Stimulated activated CD4-positive, alpha-beta T cell treated with anti-CD3 and anti-CD28 coated beads, Interleukin-12 subunit alpha, Interleukin-12 subunit beta, amount 100 ng/mL, for 4 hours (primary cell): Measurements from ENCODE around the gene KRTAP5-7.
A peak's percentile ranks its signal among the peaks of the same experiment; 100 is the strongest.
"Not testable (repeated sequence)": the region's sequence is repeated elsewhere in the genome, so short reads cannot be mapped to it uniquely, and the experiment has no call there.

ENCODE experiments used
- DNase-seq: peaks from one replicate; pipeline ENCODE4 v3.0.0-alpha.2; 2020

Gene KRTAP5-7, protein sequence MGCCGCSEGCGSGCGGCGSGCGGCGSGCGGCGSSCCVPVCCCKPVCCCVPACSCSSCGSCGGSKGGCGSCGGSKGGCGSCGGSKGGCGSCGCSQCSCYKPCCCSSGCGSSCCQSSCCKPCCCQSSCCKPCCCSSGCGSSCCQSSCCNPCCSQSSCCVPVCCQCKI

DNA sequence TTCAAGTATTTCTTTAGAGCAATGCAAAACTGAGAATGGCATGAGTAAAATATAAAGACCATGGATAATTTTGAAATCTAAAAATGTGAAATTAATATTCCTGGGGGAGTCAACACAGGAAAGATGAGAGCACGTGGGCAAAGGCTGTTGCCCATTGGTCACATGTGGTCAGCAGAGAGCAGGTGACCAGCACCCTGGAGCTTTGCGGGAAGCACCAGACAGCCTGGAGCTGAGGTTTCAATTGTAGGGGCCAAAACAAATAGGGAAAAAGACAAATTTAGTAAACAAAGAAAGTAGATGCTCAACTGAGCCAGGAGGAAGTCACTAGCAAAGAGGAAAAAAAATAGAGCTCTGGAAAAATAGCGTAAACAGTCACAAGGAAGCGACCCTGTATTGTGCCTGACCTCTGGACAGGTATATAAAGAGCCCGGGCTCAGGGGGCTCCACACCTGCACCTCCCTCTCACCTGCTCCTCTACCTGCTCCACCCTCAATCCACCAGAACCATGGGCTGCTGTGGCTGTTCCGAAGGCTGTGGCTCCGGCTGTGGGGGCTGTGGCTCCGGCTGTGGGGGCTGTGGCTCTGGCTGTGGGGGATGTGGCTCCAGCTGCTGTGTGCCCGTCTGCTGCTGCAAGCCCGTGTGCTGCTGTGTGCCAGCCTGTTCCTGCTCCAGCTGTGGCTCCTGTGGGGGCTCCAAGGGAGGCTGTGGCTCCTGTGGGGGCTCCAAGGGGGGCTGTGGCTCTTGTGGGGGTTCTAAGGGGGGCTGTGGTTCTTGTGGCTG lies at the start of gene KRTAP5-7:
Gene KRTAP5-7 (plus strand): TSS at position 472 of the 780 bp plus-strand sequence. CDS start 34 bp downstream, at position 506.
- DNase-seq = not testable (repeated sequence)

DNA sequence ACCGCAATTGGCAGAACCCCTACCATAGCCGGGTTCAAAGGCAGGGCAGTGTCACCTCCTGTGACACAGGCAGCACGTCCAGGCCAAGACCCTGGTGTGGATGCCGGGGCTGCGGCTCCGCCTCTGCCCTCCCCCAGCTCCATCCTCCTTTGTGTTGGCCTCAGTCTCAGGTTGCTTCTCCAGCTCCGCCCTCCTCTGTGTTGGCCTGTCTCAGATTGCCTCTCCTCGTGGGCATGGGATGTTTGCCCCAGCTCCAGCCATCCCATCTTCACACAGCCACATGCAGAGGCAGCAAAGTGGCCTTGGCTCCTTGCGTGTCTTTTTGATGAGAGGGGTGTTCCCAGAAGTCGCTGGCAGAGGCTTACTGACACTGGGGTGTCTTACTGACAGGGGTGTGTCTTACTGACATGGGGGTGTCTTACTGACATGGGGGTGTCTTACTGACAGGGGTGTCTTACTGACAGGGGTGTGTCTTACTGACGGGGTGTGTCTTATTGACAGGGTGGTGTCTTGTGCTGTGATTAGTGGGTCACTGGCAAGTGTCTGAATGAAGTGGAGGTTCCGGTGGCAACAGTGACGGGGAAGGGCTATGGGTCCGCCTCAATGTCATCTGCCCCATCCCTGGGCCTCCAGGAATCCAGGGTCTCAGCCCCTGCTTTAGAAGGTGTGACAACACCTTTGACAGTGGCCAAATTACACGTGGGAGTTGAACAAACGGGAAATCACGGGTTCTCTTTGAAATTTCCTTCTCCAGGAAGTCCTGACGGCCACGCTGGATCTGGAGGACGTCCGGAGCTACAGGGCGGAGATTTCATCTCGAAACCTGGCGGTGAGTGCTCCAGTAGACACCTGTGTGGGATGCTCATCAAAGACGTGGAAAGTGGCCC lies 49.2 kb upstream of the KRTAP5-7 start:
- DNase-seq = no peak

DNA sequence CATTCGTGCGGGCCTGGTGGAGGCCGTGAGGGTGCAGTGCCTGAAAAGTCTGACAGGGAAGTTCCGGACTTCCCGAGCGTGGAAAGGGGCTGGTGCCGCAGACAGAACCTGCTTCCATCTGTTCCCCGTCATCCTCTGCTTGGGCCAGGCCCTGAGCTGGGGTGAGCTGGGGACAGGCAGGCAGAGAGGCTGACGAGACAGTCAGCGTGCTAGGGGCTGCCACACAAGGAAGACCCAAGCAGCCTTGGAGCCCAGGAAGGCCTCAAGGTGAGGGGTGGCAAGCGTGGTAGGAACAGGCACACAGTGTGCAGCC lies 48.6 kb upstream of the KRTAP5-7 start:
- DNase-seq = no peak

DNA sequence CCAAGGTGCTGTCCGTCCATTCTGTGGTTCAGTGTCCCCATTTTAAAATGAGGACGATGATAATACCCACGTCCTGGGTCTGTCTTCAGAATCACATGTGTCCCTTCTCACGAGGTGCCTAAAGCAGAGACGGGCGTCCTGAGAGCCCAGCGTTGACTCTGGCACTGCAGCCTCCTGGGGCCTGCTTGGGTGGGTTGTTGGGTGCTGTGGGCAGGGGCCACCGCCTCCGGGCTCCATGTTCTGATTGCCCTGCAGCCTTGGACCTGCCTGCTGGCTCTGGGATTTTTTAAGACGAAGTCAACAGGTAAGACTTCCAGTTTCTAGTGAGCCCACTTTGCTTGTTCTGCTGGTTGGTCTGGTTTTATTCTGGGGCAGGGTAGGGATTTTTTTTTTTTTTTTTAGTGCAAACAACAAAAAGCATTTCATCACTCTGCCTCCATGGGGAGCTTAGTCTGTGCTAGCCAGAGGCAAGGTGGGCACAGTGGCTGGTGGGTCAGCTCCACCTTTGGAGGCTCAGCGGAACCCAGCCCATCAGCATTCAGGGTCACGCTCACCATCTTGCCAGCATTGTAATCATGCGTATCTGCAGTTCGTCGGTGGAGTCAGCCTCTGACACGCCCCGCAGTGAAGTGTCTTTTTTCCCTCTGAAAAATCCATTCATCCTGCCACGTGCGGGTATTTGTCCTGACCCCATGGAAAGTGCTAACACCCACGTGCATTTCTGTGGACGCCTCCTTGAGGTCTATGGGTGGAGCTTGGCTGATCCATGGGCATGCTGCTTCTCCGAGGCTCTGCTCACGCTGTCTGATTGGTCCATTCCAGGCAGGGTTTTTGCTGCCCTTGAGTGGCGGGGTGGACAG lies 45.7 kb upstream of the KRTAP5-7 start:
- DNase-seq = no peak

DNA sequence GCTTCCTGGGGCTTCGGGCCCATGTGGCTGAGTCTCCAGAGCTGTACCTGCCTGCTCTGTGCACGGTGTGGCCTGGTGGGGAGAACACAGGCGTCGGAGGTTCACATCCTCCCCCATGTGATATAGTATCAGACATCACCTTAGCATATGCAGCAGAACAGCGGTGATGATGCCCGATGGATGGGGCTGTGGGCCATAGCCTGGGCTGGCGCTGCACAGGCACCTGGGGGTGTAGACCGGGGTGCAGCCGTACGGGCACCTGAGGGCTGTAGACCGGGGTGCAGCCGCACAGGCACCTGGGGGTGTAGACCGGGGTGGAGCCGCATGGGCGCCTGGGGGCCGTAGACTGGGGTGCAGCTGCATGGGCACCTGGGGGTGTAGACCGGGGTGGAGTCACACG lies 44.9 kb upstream of the KRTAP5-7 start:
- no peak for DNase-seq

DNA sequence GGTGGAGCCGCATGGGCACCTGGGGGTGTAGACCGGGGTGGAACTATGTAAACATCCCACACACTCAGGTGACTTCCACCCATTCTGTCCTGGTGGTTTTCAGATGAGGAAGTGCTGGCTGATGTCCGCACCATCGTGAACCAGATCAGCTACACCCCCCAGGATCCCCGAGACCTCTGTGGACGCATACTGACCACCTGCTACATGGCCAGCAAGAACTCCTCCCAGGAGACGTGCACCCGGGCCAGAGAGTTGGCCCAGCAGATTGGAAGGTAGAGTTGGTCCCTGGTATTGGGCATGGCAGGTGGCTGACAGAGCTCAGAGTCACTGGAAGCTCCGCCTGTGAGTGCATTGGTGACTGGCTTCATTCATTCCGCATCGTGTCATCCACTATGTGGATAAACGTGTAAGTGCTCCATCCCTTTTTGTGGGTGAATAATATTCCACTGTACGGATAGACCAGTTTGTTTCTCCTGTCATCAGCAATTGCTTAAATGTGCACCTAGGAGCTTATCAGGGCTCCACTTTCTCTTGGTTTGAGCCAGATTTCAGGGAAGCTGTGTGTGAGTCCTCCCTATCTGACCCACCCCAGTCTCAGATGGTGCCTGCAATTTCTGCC lies 44.2 kb upstream of the KRTAP5-7 start:
- DNase-seq = no peak

DNA sequence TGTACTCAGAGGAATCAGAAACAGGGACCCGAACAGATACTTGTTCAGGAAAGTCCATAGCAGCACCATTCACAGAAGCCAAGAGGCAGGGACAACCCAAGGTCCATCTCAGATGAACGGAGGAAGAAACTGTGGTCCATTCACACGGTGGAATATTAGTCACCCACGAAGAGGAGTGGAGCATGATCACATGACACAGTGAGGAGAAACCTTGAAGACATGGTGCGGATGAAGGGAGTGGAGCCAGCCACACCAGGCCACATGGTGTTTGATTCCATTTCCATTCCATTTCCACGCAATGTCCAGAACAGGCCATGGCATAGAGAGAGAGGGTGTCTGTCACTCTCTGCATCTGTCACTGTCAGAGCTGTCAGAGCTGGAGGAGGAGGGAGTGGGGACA lies 43.4 kb upstream of the KRTAP5-7 start:
- DNase-seq = no peak

DNA sequence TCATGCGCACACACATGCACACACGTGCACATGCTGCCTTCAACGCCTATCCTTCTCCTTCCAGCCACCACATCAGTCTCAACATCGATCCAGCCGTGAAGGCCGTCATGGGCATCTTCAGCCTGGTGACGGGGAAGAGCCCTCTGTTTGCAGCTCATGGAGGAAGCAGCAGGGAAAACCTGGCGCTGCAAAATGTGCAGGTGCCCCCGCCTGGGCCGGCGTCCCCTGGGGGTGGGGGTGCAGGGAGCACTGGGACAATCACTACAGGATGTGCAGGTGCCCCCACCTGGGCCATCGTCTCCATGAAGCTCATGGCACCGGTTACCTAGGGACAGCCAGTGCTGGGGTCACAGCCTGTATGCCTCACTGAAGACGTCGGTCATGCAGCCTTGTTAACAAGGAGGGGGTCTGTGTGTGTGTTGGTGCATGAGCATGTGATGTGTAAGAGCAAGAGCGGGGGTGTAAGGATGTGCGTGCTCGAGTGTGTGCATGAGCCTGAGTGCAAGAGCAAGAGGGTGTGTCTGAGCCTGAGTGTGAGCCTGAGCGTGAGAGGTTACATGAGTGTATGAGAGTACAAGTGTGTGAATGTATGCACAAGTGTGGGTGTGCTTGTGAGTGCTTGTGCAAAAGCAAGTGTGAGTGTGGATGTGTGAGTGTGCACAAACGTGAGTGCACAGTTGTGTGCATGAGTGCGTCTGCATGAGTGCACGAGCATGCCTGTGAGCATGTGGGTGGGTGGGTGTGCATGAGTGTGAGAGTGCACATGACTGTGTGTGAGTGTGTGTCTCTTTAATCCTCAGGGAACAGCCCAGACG lies 42.6 kb upstream of the KRTAP5-7 start:
- DNase-seq = no peak

DNA sequence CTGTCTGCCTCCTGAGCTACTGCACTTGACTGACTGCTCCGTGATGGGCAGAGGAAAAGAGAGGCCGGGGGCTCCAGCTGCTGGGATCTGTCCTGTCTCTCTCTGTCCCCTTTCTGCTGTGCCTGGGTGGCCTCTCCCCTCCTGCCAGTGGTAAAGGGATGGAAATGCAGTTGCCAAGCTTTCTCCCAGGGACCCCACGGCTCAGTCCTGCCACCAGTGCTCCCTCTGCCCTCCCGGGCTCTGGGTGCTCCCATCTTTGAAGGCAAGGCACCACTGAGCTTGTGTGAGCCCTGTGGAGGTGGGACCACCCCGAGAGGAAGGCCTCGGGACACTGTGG lies 42.0 kb upstream of the KRTAP5-7 start:
- no peak for DNase-seq

DNA sequence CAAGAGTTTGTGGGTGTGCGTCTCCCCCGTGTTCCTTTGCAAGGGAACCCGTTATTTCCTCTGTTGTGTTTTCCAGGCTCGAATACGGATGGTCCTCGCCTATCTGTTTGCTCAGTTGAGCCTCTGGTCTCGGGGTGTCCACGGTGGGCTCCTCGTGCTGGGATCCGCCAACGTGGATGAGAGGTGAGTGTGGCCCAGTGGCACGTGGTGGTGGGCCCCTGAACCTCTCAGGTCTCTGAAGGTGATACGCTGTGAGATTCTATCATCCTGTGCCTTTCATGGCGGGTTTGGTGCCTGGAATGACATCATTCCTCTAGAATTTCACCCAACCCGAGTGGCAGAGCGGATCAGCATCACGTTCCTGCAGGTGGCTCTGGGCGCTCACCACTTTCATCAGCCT lies 41.6 kb upstream of the KRTAP5-7 start:
- no peak for DNase-seq

DNA sequence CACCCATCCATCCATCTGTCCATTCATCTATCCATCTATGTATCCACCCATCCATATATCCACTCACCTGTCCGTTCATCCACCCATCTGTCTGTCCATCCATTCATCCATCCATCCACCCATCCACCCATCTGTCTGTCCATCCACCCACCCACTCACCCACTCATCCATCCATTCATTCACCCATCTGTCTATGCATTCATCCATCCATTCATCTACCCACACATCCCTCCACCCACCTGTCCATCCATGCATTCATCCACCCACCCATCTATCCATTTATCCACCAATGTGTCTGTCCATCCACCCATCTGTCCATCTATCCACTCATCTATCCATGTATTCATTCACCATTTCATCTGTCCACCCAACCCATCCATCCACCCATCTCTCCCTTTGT lies 40.7 kb upstream of the KRTAP5-7 start:
- no peak for DNase-seq

DNA sequence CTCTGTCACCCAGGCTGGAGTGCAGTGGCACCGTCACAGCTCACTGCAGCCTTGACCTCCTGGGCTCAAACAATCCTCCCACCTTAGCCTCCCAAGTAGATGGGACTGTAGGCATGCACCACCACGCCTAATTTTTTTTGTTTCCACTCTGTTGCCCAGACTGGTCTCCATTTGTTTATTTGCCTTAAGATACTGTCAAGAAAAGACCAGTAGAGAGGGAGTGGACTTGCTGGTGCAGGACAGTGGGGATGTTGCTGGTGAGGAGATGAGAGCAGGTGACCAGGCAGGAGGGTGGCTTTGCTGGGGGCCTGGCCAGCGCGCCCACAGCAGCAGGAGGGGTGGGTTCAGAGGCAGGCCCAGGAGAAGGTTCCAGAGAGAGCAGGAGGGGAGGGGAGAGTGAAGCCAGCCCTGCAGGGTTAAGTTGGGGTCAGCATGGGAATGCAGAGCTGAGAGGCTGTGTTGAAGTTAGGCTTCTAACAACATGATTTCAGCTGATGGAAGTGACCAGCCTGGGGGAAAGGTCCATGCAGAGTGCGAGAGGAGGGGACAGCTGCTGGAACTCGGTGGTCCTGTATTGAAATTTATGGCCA lies 38.3 kb upstream of the KRTAP5-7 start:
- DNase-seq = no peak

DNA sequence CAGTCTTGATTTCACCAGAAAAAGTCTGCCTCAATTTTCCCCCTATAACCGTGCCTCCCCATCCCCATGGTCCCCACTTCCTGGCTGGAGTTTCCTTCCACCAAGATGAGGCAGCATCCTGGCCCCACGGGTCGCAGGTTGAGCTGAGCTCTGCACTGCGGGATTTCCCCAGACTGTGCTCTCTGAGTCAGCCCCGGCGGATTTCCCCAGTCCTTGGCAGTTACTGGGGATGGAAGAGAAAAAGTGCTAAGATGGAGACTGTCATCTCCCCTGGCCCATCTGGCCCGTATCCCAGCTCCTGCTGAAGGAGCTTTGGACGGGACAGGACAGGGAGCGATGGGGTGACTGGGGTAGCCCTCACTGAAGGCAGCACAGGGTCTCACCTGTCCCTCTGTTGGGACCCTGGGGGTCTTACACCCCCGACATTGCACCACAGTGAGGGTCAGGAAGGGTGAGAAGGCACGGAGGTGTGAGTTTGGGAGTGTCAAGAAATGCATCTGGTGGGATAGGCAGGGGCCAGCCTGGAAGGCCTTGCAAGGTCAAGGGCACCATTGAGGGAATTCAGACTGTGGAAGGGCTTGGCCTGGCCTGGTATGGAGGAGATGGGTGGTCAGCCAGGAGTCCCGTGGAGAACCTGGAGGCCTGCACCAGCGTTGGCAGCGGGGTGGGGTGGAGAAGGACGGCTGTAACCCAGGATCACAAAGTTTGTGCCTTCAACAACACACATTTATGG lies 37.6 kb upstream of the KRTAP5-7 start:
- peak; percentile 47 for DNase-seq

DNA sequence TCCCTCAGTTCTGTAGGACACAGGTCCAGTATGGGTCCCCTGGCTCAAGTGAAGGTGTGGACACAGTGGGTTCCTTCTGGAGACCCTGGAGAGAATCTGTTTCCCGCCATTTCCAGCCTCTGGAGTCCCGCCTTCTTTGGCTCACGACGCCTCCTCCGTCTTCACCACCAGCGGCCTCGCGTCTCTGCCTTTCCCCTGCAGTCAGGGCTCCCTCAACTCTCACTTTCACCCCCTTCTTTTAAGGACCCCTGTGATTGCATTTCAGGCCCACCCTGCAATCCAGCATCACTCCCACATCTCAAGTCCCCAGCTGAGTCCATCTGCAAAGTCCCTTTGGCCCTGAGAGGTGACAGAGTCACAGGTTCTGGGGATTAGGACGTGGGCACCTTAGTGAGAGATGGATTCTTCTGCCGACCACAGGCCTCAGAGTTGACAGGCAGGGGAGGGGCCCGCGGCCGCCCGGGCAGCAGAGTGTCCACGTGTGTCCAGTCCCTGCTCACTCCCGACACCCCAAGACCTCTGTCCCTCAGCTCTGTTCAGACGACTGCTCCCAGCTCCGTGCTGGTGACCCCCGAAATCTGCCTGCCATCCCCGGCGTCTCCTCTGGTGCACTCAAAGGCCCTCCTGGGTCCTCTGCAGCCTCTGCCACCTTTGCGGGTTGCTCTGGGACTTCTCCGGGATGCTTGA lies 36.9 kb upstream of the KRTAP5-7 start:
- no peak for DNase-seq

DNA sequence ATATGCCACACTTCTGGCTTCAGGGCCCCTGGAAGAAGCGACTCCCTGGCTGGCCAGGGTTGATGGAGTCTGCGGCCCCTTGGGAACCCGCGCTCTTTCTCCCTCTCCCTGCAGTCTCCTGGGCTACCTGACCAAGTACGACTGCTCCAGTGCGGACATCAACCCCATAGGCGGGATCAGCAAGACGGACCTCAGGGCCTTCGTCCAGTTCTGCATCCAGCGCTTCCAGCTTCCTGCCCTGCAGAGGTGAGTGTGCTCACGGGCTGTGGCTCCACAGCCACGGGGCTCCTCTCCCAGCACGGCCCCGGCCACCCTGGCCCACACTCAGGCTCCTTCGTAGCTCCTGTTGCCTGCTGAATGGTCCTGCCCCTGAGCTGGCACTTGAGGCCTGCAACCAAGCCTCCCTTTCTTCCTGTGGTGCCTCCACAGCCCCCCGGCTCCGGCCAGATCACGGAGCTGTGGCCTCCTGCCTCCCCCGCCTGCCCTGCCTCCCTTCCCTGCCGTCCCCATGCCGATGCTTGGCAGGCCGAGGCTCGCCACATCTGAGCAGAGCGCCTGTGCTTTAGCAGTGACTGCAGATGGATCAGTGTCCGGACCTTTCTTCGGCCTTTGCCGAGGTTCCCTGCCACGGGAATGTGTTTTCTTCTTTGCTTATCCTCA lies 36.2 kb upstream of the KRTAP5-7 start:
- DNase-seq = no peak

DNA sequence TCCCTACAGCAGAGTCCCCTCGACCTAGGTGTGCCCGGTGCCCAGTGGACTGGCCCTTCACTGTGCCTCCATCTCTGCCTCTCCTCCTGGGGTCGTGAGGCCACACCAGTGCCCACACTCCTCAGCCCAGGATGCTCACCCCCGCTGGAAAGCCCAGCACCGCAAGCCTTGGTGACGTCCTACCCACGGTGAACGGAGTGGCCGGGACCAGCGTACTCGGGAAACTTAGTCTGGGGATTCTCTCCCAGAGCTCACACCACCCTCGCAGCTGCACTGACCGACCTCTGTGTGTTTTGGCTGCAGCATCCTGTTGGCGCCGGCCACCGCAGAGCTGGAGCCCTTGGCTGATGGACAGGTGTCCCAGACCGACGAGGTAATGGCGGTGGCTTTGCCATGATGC lies 35.5 kb upstream of the KRTAP5-7 start:
- no peak for DNase-seq

DNA sequence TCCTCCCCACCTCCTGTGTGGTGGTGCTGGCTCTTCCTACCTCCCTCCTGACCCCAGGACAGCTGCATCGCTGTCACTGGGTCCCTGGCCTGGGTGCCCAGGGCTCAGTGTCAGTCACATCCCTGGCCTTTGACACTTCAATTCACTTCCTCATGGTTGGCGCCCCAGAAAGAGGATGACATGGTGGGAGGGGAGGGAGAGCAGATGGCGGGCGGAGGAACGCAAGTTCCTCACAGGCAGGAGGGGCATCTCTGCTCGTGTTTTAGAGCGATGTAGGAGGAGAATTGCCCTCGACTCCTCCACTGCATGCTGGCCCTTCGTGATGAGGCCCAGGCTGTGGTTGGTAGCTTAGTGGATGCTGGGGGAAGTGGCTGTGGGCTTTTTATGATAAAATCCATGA lies 35.1 kb upstream of the KRTAP5-7 start:
- no peak for DNase-seq

DNA sequence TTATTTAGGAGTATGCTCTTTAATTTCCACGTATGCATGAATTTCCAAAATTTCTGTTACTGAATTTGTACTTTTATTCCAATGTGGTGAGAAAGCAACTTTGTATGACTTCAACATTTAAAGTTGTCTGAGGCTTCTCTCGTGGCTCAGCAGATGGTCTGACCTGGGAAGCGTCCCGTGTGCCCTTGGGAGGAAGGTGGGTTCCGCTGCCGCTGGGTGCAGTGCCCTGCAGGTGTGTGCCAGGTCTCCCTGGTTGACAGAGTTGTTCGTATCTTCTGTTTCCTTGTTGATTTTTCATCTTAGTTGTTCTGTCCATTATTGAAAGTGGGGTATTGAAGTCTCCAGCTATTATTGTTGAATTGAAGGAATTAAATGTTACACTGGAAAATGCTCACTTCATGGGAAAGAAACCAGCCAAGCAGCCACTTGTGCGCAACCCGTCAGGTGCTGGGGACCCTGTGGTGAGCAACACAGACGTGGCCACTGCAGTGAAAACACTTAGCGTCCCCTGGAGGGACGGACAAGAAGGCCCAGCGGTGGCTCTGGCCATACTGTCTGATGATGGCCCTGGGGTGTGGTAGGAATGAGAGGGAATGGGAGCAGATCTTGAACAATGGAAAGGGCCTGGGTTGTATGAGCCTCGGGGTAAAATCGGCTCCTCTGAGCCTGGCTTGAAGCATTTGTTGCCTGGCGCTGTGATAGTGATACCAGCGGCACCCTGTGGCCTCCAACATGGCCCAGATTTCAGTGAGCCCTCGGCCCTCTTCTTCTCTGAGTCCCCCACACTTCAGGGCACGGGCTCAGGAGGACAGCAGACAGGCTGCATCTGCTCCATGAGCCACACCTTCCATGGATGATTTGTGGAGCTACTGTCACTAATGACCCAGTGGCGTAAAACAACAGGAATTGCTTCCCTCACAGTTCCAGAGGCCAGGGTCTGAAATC lies 31.5 kb upstream of the KRTAP5-7 start:
- no peak for DNase-seq
